Measurements from ENCODE around the gene SLC30A4. TPM values are rescaled to one million over a fixed set of nuclear protein-coding genes. Genes with fewer than 3 reads are reported as not detected.

The SLC30A4 gene
- polyA plus RNA-seq, 1 experiment = 5.1 TPM

DNA sequence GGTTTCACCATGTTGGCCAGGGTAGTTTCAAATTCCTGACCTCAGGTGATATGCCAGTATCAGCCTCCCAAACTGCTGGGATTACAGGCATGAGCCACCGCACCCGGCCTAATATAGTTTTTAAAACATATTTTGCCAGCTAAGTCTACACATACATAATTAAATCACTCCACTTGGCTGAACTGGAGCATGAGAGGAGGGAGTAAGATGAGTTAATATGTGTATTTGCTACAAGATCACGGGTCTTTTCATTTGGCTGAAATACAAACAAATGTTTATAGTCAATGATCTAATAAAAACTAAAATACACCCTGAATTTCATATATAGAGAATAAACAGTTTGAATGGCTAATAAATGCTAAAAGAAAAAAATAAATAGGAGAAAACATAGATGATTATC is 25.3 kb downstream of the SLC30A4 start:
- ChIA-PET CTCF (no interaction called here), POLR2A (no interaction called here)
- Histone ChIP-seq H3K4me3 (ENCODE audit: low read depth, low read length) (no peak overlapping the region), H3K27ac (ENCODE audit: low read depth, low read length) (no peak overlapping the region), H3K9me3 (ENCODE audit: control insufficient read depth, insufficient read depth, low read length) (no peaks in the 10 kb centered on the region), H3K27me3 (ENCODE audit: control insufficient read depth, insufficient read depth, low read length) (no peaks in the 10 kb centered on the region)
- DNase-seq (ENCODE audit: low read depth, low spot score) = no peak
- TF ChIP-seq, protein P1, sequence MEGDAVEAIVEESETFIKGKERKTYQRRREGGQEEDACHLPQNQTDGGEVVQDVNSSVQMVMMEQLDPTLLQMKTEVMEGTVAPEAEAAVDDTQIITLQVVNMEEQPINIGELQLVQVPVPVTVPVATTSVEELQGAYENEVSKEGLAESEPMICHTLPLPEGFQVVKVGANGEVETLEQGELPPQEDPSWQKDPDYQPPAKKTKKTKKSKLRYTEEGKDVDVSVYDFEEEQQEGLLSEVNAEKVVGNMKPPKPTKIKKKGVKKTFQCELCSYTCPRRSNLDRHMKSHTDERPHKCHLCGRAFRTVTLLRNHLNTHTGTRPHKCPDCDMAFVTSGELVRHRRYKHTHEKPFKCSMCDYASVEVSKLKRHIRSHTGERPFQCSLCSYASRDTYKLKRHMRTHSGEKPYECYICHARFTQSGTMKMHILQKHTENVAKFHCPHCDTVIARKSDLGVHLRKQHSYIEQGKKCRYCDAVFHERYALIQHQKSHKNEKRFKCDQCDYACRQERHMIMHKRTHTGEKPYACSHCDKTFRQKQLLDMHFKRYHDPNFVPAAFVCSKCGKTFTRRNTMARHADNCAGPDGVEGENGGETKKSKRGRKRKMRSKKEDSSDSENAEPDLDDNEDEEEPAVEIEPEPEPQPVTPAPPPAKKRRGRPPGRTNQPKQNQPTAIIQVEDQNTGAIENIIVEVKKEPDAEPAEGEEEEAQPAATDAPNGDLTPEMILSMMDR (IDR thresholded peaks at IDR 0.05; ENCODE audit: low read depth, low read length) = no peak

DNA sequence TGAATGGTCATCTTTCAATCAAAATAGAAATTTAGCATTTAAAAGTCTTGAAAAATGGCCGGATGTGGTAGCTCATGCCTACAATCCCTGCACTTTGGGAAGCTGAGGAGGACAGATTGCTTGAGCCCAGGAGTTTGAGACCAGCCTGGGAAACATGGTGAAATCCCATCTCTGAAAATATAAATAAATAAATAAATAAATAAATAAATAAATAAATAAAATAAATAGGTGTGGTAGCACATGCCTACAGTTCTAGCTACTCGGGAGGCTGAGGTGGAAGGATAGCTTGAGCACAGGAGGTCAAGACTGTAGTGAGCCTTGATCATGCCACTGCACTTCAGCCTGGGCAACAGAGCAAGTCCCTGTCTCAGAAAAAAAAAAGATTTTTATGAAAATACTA is 25.9 kb downstream of the SLC30A4 start:
- TF ChIP-seq, protein P1 (IDR thresholded peaks at IDR 0.05; ENCODE audit: low read depth, low read length) = no peak
- ChIA-PET POLR2A (no interaction called here), CTCF (interaction anchor here (1.1 to 1.2 kb wide), 2 partner anchors 66 to 67 kb away, joined by 3 read pairs; no protein-coding TSS in a partner anchor)
- DNase-seq (ENCODE audit: low read depth, low spot score) = no peak
- no peaks in the 10 kb centered on the region for H3K9me3 ChIP-seq (ENCODE audit: control insufficient read depth, insufficient read depth, low read length)
- H3K4me3 ChIP-seq (ENCODE audit: low read depth, low read length) = no peak overlapping the region
- no peaks in the 10 kb centered on the region for H3K27me3 ChIP-seq (ENCODE audit: control insufficient read depth, insufficient read depth, low read length)
- H3K27ac ChIP-seq (ENCODE audit: low read depth, low read length) = no peak overlapping the region

DNA sequence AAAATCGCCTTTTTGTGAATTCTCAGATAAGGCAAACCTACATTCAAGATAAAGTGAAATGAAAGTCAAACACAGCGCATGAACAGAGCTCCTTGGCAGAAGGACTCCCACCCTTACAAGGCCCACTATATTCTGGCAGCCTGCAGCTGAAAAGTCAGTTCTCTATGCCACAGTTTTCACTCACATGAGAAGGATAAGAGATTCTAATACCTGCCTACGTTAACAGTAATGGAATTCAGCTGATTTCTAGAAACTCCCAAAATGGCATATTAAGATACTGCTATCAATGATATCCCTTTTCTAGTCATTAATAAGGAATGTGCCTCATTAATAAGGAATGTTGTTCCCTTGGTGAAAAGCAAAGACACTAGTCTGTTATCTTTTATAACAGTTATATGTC is 27.0 kb downstream of the SLC30A4 start:
- no peak overlapping the region for H3K27ac ChIP-seq (ENCODE audit: low read depth, low read length)
- POLR2A ChIA-PET = no interaction called here
- H3K27me3 ChIP-seq (ENCODE audit: control insufficient read depth, insufficient read depth, low read length) = no peaks in the 10 kb centered on the region
- DNase-seq (ENCODE audit: low read depth, low spot score) = no peak
- H3K4me3 ChIP-seq (ENCODE audit: low read depth, low read length) = no peak overlapping the region
- CTCF ChIA-PET = interaction anchor here (1.7 kb wide), 2 partner anchors 38 to 65 kb away, joined by 4 to 5 read pairs; no protein-coding TSS in a partner anchor
- TF ChIP-seq, protein P1 (IDR thresholded peaks at IDR 0.05; ENCODE audit: low read depth, low read length) = no peak
- H3K9me3 ChIP-seq (ENCODE audit: control insufficient read depth, insufficient read depth, low read length) = no peaks in the 10 kb centered on the region

DNA sequence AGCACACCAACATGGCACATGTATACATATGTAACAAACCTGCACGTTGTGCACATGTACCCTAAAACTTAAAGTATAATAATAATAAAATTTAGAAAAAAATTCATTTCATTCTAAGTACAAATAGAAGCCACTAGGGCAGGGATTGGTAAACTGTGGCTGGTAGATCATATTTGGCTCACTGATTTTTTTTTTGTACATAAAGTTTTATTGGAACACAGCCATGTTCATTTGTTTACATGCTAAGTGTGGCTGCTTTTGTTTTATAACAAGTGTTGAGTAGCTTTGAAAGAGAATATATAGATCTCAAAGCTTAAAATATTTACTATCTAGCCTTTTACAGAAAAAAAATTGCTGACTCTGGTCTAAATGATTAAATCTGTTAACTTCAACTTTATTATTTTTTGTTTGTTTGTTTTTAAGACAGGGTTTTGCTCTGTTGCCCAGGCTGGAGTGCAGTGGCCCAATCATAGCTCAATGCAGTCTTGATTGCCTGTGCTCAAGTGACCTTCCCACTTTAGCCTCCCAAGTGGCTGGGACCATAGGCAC is 32.8 kb downstream of the SLC30A4 start:
- Histone ChIP-seq H3K27ac (ENCODE audit: low read depth, low read length) (no peak overlapping the region), H3K27me3 (ENCODE audit: control insufficient read depth, insufficient read depth, low read length) (no peaks in the 10 kb centered on the region), H3K4me3 (ENCODE audit: low read depth, low read length) (no peak overlapping the region), H3K9me3 (ENCODE audit: control insufficient read depth, insufficient read depth, low read length) (no peaks in the 10 kb centered on the region)
- CTCF ChIA-PET = interaction anchor here (1.2 to 1.4 kb wide), 2 partner anchors 31 to 33 kb away, joined by 3 to 5 read pairs; no protein-coding TSS in a partner anchor
- TF ChIP-seq, protein P1 (IDR thresholded peaks at IDR 0.05; ENCODE audit: low read depth, low read length) = no peak
- POLR2A ChIA-PET = no interaction called here
- DNase-seq (ENCODE audit: low read depth, low spot score) = no peak

DNA sequence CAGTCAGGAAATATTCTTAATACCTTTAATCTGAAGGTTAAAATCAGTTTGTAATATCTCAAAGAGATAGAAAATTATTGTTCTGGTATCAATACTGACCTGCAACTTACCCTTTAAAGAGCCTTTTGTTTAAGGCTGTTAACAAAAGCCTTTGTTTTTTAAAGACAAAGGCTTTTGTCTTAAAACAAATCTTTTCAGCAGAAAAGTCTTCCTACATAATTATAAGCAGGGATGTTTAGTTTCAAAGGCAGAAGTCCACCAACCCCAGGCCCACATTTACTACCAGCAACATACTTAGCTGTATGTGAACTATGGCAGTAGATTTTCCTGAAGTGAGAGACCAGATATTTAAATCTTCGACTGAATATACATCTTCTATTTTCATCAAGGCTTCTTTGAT is 36.2 kb downstream of the SLC30A4 start:
- Histone ChIP-seq H3K4me3 (ENCODE audit: low read depth, low read length) (no peak overlapping the region), H3K9me3 (ENCODE audit: control insufficient read depth, insufficient read depth, low read length) (no peaks in the 10 kb centered on the region), H3K27ac (ENCODE audit: low read depth, low read length) (no peak overlapping the region), H3K27me3 (ENCODE audit: control insufficient read depth, insufficient read depth, low read length) (no peaks in the 10 kb centered on the region)
- TF ChIP-seq, protein P1 (IDR thresholded peaks at IDR 0.05; ENCODE audit: low read depth, low read length) = no peak
- DNase-seq (ENCODE audit: low read depth, low spot score) = no peak
- ChIA-PET POLR2A (no interaction called here), CTCF (no interaction called here)

Measured in AG04450 (cell line).